Keratinocyte (primary cell): Measurements from ENCODE around the gene BCO1.

Experiments
- EZH2 ChIP-seq: IDR thresholded peaks from one replicate; pipeline ENCODE4 v1.6.1; 2012; ENCODE audit warnings: inconsistent platforms, mild to moderate bottlenecking, low read length, moderate library complexity
- TF ChIP-seq, protein P1 (sequence below), 3 experiments: IDR thresholded peaks in 1 of 3; conservative IDR thresholded peaks in 1 of 3; optimal IDR thresholded peaks in 1 of 3; 2 replicates in 2 of 3; 3 replicates in 1 of 3; pipeline versions ENCODE3 to v1.5.1; 2011; ENCODE audit warnings: low read length in 3 of 3, mild to moderate bottlenecking in 3 of 3, moderate library complexity in 2 of 3, control low read depth in 1 of 3, inconsistent platforms in 1 of 3; ENCODE audit not compliant: insufficient read depth in 2 of 3; ENCODE audit errors: extremely low read depth in 1 of 3

DNA sequence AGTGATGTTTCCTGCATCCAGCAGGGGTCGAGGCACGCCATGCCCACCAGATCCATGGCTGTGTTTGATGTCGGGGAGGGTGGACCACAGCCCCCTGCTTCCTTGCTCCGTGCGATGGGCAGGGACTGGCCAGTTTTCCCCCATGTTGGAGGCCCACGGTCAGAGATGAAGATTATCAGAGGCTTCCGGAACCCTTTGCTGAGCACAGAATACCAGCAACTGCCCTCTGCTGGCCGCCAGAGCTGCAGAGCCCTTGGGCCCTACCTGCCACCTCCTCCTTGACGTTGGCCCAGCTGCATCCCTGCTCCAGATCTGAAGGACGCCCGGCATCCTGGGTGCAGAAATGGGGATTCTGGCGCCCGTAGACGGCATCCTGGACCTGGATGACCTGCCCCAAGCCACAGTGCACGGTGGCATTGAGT lies 23.7 kb upstream of the BCO1 start:
- TF ChIP-seq, protein P1, sequence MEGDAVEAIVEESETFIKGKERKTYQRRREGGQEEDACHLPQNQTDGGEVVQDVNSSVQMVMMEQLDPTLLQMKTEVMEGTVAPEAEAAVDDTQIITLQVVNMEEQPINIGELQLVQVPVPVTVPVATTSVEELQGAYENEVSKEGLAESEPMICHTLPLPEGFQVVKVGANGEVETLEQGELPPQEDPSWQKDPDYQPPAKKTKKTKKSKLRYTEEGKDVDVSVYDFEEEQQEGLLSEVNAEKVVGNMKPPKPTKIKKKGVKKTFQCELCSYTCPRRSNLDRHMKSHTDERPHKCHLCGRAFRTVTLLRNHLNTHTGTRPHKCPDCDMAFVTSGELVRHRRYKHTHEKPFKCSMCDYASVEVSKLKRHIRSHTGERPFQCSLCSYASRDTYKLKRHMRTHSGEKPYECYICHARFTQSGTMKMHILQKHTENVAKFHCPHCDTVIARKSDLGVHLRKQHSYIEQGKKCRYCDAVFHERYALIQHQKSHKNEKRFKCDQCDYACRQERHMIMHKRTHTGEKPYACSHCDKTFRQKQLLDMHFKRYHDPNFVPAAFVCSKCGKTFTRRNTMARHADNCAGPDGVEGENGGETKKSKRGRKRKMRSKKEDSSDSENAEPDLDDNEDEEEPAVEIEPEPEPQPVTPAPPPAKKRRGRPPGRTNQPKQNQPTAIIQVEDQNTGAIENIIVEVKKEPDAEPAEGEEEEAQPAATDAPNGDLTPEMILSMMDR (optimal IDR thresholded peaks at IDR 0.05 in 1 of 3, IDR thresholded peaks at IDR 0.05 in 1 of 3, conservative IDR thresholded peaks at IDR 0.05 in 1 of 3; ENCODE audit: extremely low read depth in 1 of 3, insufficient read depth in 2 of 3, low read length in 3 of 3) = peak in 2 of 3 experiments; percentile 53 to 64
- no peak for TF ChIP-seq EZH2
